ENCODE measurements around the gene MRPS11.

- TF ChIP-seq CTCF (IDR thresholded peaks at IDR 0.05) (no peak), POLR2A (IDR thresholded peaks at IDR 0.05) (no peak), POLR2AphosphoS5 (IDR thresholded peaks at IDR 0.05) (no peak), EP300 (IDR thresholded peaks at IDR 0.05) (no peak)
Measured at GRCh38 chr15:88449581-88449980, 17.9 kb upstream of the MRPS11 start.

Data from stomach (tissue), 4 donors.